Keratinocyte (primary cell): ENCODE measurements around the gene ADSL. TPM values are rescaled to one million over a fixed set of nuclear protein-coding genes. Genes with fewer than 3 reads are reported as not detected.

ENCODE experiments used
- DNase-seq: peaks from one replicate; pipeline ENCODE4 v3.0.0-alpha.2; 2011; ENCODE audit warnings: low read depth, missing footprints, low spot score
- FAIRE-seq: peaks from 2 replicates; lab custom pipeline; 2011; peaks lifted over from hg19 to GRCh38; lab: Jason Lieb, UNC
- H2AFZ ChIP-seq: 2 replicates; pipeline ENCODE4 v1.6.0; 2012; ENCODE audit warnings: low read length, control low read depth, inconsistent platforms; ENCODE audit not compliant: control insufficient read depth
- H3K27ac ChIP-seq: 2 replicates; pipeline ENCODE4 v1.5.1; 2011; ENCODE audit warnings: low read length; ENCODE audit not compliant: control insufficient read depth, insufficient read depth
- H3K27me3 ChIP-seq: 3 replicates; pipeline ENCODE4 v1.6.0; 2011; ENCODE audit warnings: low read length; ENCODE audit not compliant: control insufficient read depth, insufficient read depth; ENCODE audit errors: extremely low read depth
- H3K36me3 ChIP-seq, 2 experiments: 2 replicates in 1 of 2; 3 replicates in 1 of 2; pipeline ENCODE4 v1.5.1; 2011; ENCODE audit warnings: low read length in 2 of 2, mild to moderate bottlenecking in 1 of 2; ENCODE audit not compliant: control insufficient read depth in 2 of 2, insufficient read depth in 2 of 2; ENCODE audit errors: extremely low read depth in 1 of 2
- H3K4me1 ChIP-seq: 3 replicates; pipeline ENCODE4 v1.5.1; 2011; ENCODE audit warnings: low read length; ENCODE audit not compliant: control insufficient read depth, insufficient read depth; ENCODE audit errors: extremely low read depth
- H3K4me2 ChIP-seq: 3 replicates; pipeline ENCODE4 v1.6.0; 2011; ENCODE audit warnings: low read depth, low read length; ENCODE audit not compliant: control insufficient read depth, insufficient read depth; ENCODE audit errors: extremely low read depth
- H3K4me3 ChIP-seq, 3 experiments: fragments of 200-600 bp in 1 of 3; sonication (generic) in 1 of 3; 2 replicates in 2 of 3; 3 replicates in 1 of 3; pipeline ENCODE4 v1.5.1; 2011 to 2016; ENCODE audit warnings: low read length in 3 of 3, mild to moderate bottlenecking in 3 of 3, control low read depth in 2 of 3, inconsistent platforms in 1 of 3, low read depth in 1 of 3, mixed read lengths in 1 of 3, mixed run types in 1 of 3, moderate library complexity in 1 of 3; ENCODE audit not compliant: control insufficient read depth in 2 of 3, insufficient read depth in 2 of 3; ENCODE audit errors: extremely low read depth in 1 of 3
- H3K79me2 ChIP-seq: 2 replicates; pipeline ENCODE4 v1.6.0; 2012; ENCODE audit warnings: low read length; ENCODE audit not compliant: control insufficient read depth, insufficient read depth
- H3K9ac ChIP-seq: 3 replicates; pipeline ENCODE4 v1.6.0; 2011; ENCODE audit warnings: low read length; ENCODE audit not compliant: control insufficient read depth, insufficient read depth; ENCODE audit errors: extremely low read depth
- H3K9me1 ChIP-seq: 3 replicates; pipeline ENCODE4 v1.6.0; 2011; ENCODE audit warnings: low read length; ENCODE audit not compliant: control insufficient read depth, insufficient read depth; ENCODE audit errors: extremely low read depth
- H3K9me3 ChIP-seq: 2 replicates; pipeline ENCODE4 v1.5.1; 2012; ENCODE audit warnings: low read depth, low read length; ENCODE audit not compliant: control insufficient read depth
- H4K20me1 ChIP-seq: 3 replicates; pipeline ENCODE4 v1.6.0; 2011; ENCODE audit warnings: low read length; ENCODE audit not compliant: control insufficient read depth, insufficient read depth; ENCODE audit errors: extremely low read depth
- EZH2 ChIP-seq: IDR thresholded peaks from one replicate; pipeline ENCODE4 v1.6.1; 2012; ENCODE audit warnings: inconsistent platforms, mild to moderate bottlenecking, low read length, moderate library complexity
- dilution Hi-C: fragments of 300-500 bp; cut with MboI; formaldehyde crosslinking; loops from one replicate; pipeline ENCODE4 v1.7.0; 2020; ENCODE audit warnings: low sequenced_read_pairs; ENCODE audit not compliant: extremely low pct_ligation_motif_present
- polyA plus RNA-seq, 5 experiments: library from polyadenylated mRNA; depleted of rRNA in 3 of 5; stranded (reverse) in 3 of 5; stranded (forward) in 1 of 5; unstranded in 1 of 5; fragments of >200 nt; gene quantifications; 1 replicate in 1 of 5; 2 replicates in 3 of 5; 3 replicates in 1 of 5; pipeline versions ENCODE4 v1.2.1 to v1.2.3, GENCODE V29; 2011 to 2012; ENCODE audit warnings: missing spikeins in 2 of 5, low read depth in 1 of 5, low replicate concordance in 1 of 5
- TF ChIP-seq, protein P1 (sequence below), 3 experiments: IDR thresholded peaks in 1 of 3; conservative IDR thresholded peaks in 1 of 3; optimal IDR thresholded peaks in 1 of 3; 2 replicates in 2 of 3; 3 replicates in 1 of 3; pipeline versions ENCODE3 to v1.5.1; 2011; ENCODE audit warnings: low read length in 3 of 3, mild to moderate bottlenecking in 3 of 3, moderate library complexity in 2 of 3, control low read depth in 1 of 3, inconsistent platforms in 1 of 3; ENCODE audit not compliant: insufficient read depth in 2 of 3; ENCODE audit errors: extremely low read depth in 1 of 3

ADSL gene
- polyA plus RNA-seq, 1 donor (not counting 4 experiments of a cell fraction or from before 2014, with no cell fraction given), result 96.1 TPM

DNA sequence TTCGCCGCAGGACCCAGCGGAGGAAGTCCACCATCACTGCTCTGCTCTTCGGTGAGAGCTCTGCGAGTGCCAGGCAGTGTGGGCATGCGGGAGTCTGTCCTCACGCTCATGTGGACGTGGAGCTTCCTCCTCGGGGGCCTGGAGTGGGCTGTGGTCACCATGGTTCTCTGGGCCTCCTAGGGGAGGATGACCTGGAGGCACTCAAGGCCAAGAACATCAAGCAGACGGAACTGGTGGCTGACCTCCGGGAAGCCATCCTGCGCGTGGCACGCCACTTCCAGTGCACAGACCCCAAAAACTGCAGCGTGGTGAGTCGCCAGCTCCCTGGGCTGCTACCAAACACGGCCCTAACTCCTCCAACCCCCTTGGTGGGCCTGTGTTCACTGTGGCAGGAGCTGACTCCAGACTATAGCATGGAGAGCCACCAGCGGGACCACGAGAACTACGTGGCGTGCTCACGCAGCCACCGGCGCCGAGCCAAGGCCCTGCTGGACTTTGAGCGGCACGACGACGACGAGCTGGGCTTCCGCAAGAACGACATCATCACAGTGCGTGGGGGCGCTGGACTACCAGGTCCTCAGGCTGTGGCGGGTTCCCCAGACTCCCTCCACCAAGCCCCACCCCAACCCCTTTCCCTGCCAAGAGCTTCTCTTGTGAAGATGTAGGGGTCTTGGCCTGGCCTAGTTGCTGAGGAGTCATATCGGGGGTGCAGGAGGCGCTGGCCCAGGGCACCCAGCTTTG is 60.9 kb downstream of the ADSL start:
- TF ChIP-seq, protein P1, sequence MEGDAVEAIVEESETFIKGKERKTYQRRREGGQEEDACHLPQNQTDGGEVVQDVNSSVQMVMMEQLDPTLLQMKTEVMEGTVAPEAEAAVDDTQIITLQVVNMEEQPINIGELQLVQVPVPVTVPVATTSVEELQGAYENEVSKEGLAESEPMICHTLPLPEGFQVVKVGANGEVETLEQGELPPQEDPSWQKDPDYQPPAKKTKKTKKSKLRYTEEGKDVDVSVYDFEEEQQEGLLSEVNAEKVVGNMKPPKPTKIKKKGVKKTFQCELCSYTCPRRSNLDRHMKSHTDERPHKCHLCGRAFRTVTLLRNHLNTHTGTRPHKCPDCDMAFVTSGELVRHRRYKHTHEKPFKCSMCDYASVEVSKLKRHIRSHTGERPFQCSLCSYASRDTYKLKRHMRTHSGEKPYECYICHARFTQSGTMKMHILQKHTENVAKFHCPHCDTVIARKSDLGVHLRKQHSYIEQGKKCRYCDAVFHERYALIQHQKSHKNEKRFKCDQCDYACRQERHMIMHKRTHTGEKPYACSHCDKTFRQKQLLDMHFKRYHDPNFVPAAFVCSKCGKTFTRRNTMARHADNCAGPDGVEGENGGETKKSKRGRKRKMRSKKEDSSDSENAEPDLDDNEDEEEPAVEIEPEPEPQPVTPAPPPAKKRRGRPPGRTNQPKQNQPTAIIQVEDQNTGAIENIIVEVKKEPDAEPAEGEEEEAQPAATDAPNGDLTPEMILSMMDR (optimal IDR thresholded peaks at IDR 0.05 in 1 of 3, IDR thresholded peaks at IDR 0.05 in 1 of 3, conservative IDR thresholded peaks at IDR 0.05 in 1 of 3; ENCODE audit: extremely low read depth in 1 of 3, insufficient read depth in 2 of 3, low read length in 3 of 3), result no peak
- no peak for TF ChIP-seq EZH2
- no peak overlapping the region for H3K4me3 ChIP-seq
- H3K27me3 ChIP-seq, result no peaks in the 10 kb centered on the region
- H3K4me1 ChIP-seq, result peaks cover 13% of the 10 kb centered on the region
- DNase-seq (no peak), FAIRE-seq (no peak)
- H3K9me3 ChIP-seq, result no peaks in the 10 kb centered on the region
- H4K20me1 ChIP-seq, result peaks cover 6% of the 10 kb centered on the region
- no peaks in the 10 kb centered on the region for H3K79me2 ChIP-seq
- H3K9me1 ChIP-seq, result peaks cover 4% of the 10 kb centered on the region
- H2AFZ ChIP-seq, result no peak overlapping the region
- H3K27ac ChIP-seq, result no peak overlapping the region
- no peak overlapping the region for H3K4me2 ChIP-seq
- peaks cover 32 to 45% of the 10 kb centered on the region in 2 experiments for H3K36me3 ChIP-seq
- no peak overlapping the region for H3K9ac ChIP-seq
- dilution Hi-C loops, result no loop called here

DNA sequence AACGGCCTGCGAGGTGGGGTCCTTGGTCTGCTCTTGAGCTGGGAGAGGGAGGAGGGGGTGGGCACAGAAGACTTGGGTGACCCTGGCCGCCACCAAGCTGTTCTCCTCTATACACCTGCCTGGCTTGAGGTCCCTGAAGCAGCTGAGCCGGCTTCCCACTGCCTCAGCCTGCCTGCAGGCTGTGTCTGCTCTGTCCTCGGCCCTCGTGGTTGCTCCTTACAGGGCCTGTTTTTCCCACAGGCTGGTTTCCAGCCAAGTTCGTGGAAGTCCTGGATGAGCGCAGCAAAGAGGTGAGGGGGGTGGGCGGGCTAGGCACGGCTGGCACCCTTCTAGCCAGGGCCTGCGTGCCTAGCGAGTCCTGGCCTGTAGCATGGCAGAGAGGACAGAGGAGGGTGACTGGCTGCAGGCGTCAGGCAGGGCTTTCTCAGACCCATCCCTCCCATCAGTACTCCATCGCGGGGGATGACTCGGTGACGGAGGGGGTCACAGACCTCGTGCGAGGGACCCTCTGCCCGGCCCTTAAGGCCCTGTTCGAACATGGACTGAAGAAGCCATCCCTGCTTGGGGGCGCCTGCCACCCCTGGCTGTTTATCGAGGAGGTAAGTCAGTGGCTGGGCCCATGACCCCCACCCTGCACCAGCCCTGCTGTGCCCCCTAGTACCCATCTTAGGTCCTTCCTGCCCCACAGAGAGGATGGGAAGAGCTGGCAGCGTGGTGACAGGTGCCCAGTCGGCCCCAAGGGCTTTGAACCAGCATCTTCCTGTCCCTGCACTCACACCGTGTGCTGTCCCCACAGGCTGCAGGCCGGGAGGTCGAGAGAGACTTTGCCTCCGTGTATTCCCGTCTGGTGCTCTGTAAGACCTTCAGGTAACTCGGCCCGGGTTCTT is 61.8 kb downstream of the ADSL start:
- Histone ChIP-seq H3K4me3 (no peak overlapping the region), H3K9me3 (no peaks in the 10 kb centered on the region), H3K27me3 (no peaks in the 10 kb centered on the region), H3K36me3 (peaks cover 33 to 45% of the 10 kb centered on the region in 2 experiments), H3K9ac (no peak overlapping the region), H3K9me1 (peaks cover 4% of the 10 kb centered on the region), H4K20me1 (peaks cover 6% of the 10 kb centered on the region), H2AFZ (no peak overlapping the region), H3K4me1 (peaks cover 13% of the 10 kb centered on the region), H3K4me2 (no peak overlapping the region), H3K27ac (no peak overlapping the region), H3K79me2 (no peaks in the 10 kb centered on the region)
- TF ChIP-seq, protein P1 (optimal IDR thresholded peaks at IDR 0.05 in 1 of 3, IDR thresholded peaks at IDR 0.05 in 1 of 3, conservative IDR thresholded peaks at IDR 0.05 in 1 of 3; ENCODE audit: extremely low read depth in 1 of 3, insufficient read depth in 2 of 3, low read length in 3 of 3), result no peak
- no peak for TF ChIP-seq EZH2
- FAIRE-seq, result no peak
- dilution Hi-C loops, result no loop called here
- DNase-seq, result no peak
